AG10803 (cell line): ENCODE results near the gene RAG2.

ENCODE experiments used
- DNase-seq: peaks from one replicate; pipeline ENCODE4 v3.0.0; 2010; ENCODE audit warnings: low read depth
- H3K4me3 ChIP-seq: 2 replicates; pipeline ENCODE4 v1.5.1; 2011; ENCODE audit warnings: mild to moderate bottlenecking, low read length, control low read depth
- CTCF ChIP-seq: conservative IDR thresholded peaks from 2 replicates; pipeline ENCODE4 v1.5.1; 2011; ENCODE audit warnings: mild to moderate bottlenecking, low read length, control low read depth, inconsistent platforms

The RAG2 gene

GRCh38 chr11:36627006-36627405 lies 29.0 kb upstream of the RAG2 start:
- no peak for DNase-seq
- H3K4me3 ChIP-seq = no peak overlapping the region
- TF ChIP-seq CTCF = no peak

- no peak overlapping the region for H3K4me3 ChIP-seq
- no peak for DNase-seq
- TF ChIP-seq CTCF = no peak
Observed at GRCh38 chr11:36623494-36623893, 25.5 kb upstream of the RAG2 start.

- no peak overlapping the region for H3K4me3 ChIP-seq
- peak; percentile 27 for DNase-seq
- peak; percentile 59 for TF ChIP-seq CTCF
Observed at GRCh38 chr11:36622431-36623136, 24.5 kb upstream of the RAG2 start.

GRCh38 chr11:36620246-36620645 lies 22.2 kb upstream of the RAG2 start:
- no peak for TF ChIP-seq CTCF
- H3K4me3 ChIP-seq = no peak overlapping the region
- no peak for DNase-seq

GRCh38 chr11:36619502-36619901 lies 21.5 kb upstream of the RAG2 start:
- H3K4me3 ChIP-seq = no peak overlapping the region
- TF ChIP-seq CTCF = no peak
- DNase-seq = no peak

GRCh38 chr11:36618363-36619047 lies 20.5 kb upstream of the RAG2 start:
- TF ChIP-seq CTCF = no peak
- no peak overlapping the region for H3K4me3 ChIP-seq
- DNase-seq = no peak
